ENCODE results near the gene DSCAM.

DSCAM gene

GRCh38 chr21:40015818-40016217, 831.1 kb downstream of the DSCAM start:
- in situ Hi-C loops (cut with MboI; ENCODE audit: low pct_unique_long_range_greater_than_20kb, low sequenced_read_pairs, unreplicated experiment): no loop called here
- no peak for DNase-seq (ENCODE audit: low spot score)
- TF ChIP-seq CTCF (IDR thresholded peaks at IDR 0.05; ENCODE audit: extremely low read depth, insufficient read depth, missing control alignments): no peak

GRCh38 chr21:40014394-40014793, 832.6 kb downstream of the DSCAM start:
- no peak for TF ChIP-seq CTCF (IDR thresholded peaks at IDR 0.05; ENCODE audit: extremely low read depth, insufficient read depth, missing control alignments)
- no peak for DNase-seq (ENCODE audit: low spot score)
- in situ Hi-C loops (cut with MboI; ENCODE audit: low pct_unique_long_range_greater_than_20kb, low sequenced_read_pairs, unreplicated experiment): no loop called here

- in situ Hi-C loops (cut with MboI; ENCODE audit: low pct_unique_long_range_greater_than_20kb, low sequenced_read_pairs, unreplicated experiment): no loop called here
- DNase-seq (ENCODE audit: low spot score): no peak
- no peak for TF ChIP-seq CTCF (IDR thresholded peaks at IDR 0.05; ENCODE audit: extremely low read depth, insufficient read depth, missing control alignments)
Observed at GRCh38 chr21:40013001-40013735, 833.8 kb downstream of the DSCAM start.

GRCh38 chr21:40011371-40011770, 835.6 kb downstream of the DSCAM start:
- no peak for TF ChIP-seq CTCF (IDR thresholded peaks at IDR 0.05; ENCODE audit: extremely low read depth, insufficient read depth, missing control alignments)
- in situ Hi-C loops (cut with MboI; ENCODE audit: low pct_unique_long_range_greater_than_20kb, low sequenced_read_pairs, unreplicated experiment): no loop called here
- no peak for DNase-seq (ENCODE audit: low spot score)

GRCh38 chr21:40002978-40003377, 844.0 kb downstream of the DSCAM start:
- no peak for TF ChIP-seq CTCF (IDR thresholded peaks at IDR 0.05; ENCODE audit: extremely low read depth, insufficient read depth, missing control alignments)
- no peak for DNase-seq (ENCODE audit: low spot score)
- in situ Hi-C loops (cut with MboI; ENCODE audit: low pct_unique_long_range_greater_than_20kb, low sequenced_read_pairs, unreplicated experiment): no loop called here

- TF ChIP-seq CTCF (IDR thresholded peaks at IDR 0.05; ENCODE audit: extremely low read depth, insufficient read depth, missing control alignments): no peak
- DNase-seq (ENCODE audit: low spot score): no peak
- in situ Hi-C loops (cut with MboI; ENCODE audit: low pct_unique_long_range_greater_than_20kb, low sequenced_read_pairs, unreplicated experiment): no loop called here
Observed at GRCh38 chr21:39984286-39984991, 862.5 kb downstream of the DSCAM start.

All from GM13977 (cell line).